Spleen (tissue), 11 donors: ENCODE data around the gene RSAD2. TPM values are rescaled to one million over a fixed set of nuclear protein-coding genes. Genes with fewer than 3 reads are reported as not detected.

Experiments
- DNase-seq: peaks from one replicate; pipeline ENCODE4 v3.0.0-alpha.2; 2020
- H3K27ac ChIP-seq, 8 donors: fragments of 200-600 bp; sonication (generic) in 7 of 8; 1 replicate in 4 of 8; 2 replicates in 4 of 8; pipeline versions ENCODE4 v1.5.0 to v1.8.0; 2016 to 2021; ENCODE audit warnings: inconsistent platforms in 4 of 8, mild to moderate bottlenecking in 4 of 8, moderate library complexity in 1 of 8
- H3K27me3 ChIP-seq, 7 donors: fragments of 200-600 bp; sonication (generic) in 6 of 7; replicated peaks in 1 of 7; 1 replicate in 4 of 7; 2 replicates in 3 of 7; pipeline versions ENCODE4 v1.5.0 to v1.8.0; 2016 to 2021; ENCODE audit warnings: inconsistent platforms in 3 of 7, mild to moderate bottlenecking in 1 of 7
- H3K36me3 ChIP-seq, 6 donors: fragments of 200-600 bp; sonication (generic) in 5 of 6; 1 replicate in 4 of 6; 2 replicates in 2 of 6; pipeline versions ENCODE4 v1.5.0 to v1.8.0; 2016 to 2021; ENCODE audit warnings: inconsistent platforms in 2 of 6
- H3K4me1 ChIP-seq, 6 donors: fragments of 200-600 bp; sonication (generic) in 5 of 6; 1 replicate in 3 of 6; 2 replicates in 3 of 6; pipeline versions ENCODE4 v1.5.0 to v1.8.0; 2016 to 2021; ENCODE audit warnings: inconsistent platforms in 3 of 6
- H3K4me3 ChIP-seq, 8 donors: fragments of 200-600 bp; sonication (generic) in 7 of 8; 1 replicate in 4 of 8; 2 replicates in 4 of 8; pipeline versions ENCODE4 v1.5.0 to v1.8.0; 2016 to 2021; ENCODE audit warnings: inconsistent platforms in 4 of 8, mild to moderate bottlenecking in 4 of 8, moderate library complexity in 2 of 8
- H3K9me3 ChIP-seq, 8 donors: fragments of 200-600 bp; sonication (generic) in 7 of 8; 1 replicate in 4 of 8; 2 replicates in 4 of 8; pipeline versions ENCODE4 v1.5.0 to v1.8.0; 2016 to 2021; ENCODE audit warnings: inconsistent platforms in 4 of 8
- POLR2A ChIP-seq, 3 donors: fragments of 450-650 bp; IDR thresholded peaks; one replicate each; pipeline ENCODE4 v1.5.1; 2017; ENCODE audit warnings: antibody characterized with exemption in 3 of 3, mild to moderate bottlenecking in 1 of 3
- POLR2AphosphoS5 ChIP-seq, 3 donors: sonication (generic); formaldehyde crosslinking; IDR thresholded peaks; one replicate each; pipeline ENCODE4 v1.5.1; 2017; ENCODE audit warnings: antibody characterized with exemption in 3 of 3
- WGBS, 5 donors: extraction: QIAGEN DNeasy Blood & Tissue Kit in 3 of 5; methylation state at CpG; one replicate each; pipeline versions ENCODE4 v1.1.5 to v1.1.7; 2013 to 2018; 5-methylcytosine and 5-hydroxymethylcytosine counted together
- intact Hi-C: fragments of 100-400 bp; cut with DNase I; formaldehyde crosslinking; loops from one replicate; pipeline ENCODE4 v1.15.0; 2023; ENCODE audit warnings: low total_unique reads
- polyA plus RNA-seq, 3 donors: library from polyadenylated mRNA; stranded (reverse); fragments of 200-250 nt; gene quantifications; one replicate each; pipeline ENCODE4 v1.2.1, GENCODE V29; 2013
- total RNA-seq, 7 donors: library from RNA; depleted of rRNA in 3 of 7; stranded (reverse); fragments of >200 nt in 3 of 7; fragmentation: NEBNext Ultra II Directional in 4 of 7; extraction: Animal tissue kit (Norgen Biotek cat#: 25700) in 4 of 7; gene quantifications; one replicate each; pipeline versions ENCODE4 v1.1.0 to v1.2.1, GENCODE V29; 2016 to 2021
- TF ChIP-seq, protein P1 (sequence below), 11 experiments: fragments of 200-600 bp in 7 of 11; fragments of 450-650 bp in 4 of 11; sonication (generic) in 4 of 11; IDR thresholded peaks in 8 of 11; conservative IDR thresholded peaks in 3 of 11; 1 replicate in 7 of 11; 2 replicates in 4 of 11; pipeline versions ENCODE4 v1.4.0 to v1.8.0; 2016 to 2021; ENCODE audit warnings: antibody characterized with exemption in 11 of 11, inconsistent platforms in 4 of 11, mild to moderate bottlenecking in 1 of 11
- donor health status: healthy with polysubstance abuse.
- donor health status: DM: no; HTN: no; CAD: no; lungs with moderate emphysema.
- donor health status: DM: no; HTN: no; CAD: no.
- donor health status: Bipolar disorder and iron deficiency.
- donor health status: healthy.
- donor health status: DM: no; HTN: no; CAD: no.
- donor health status: DM: yes; HTN: yes; CAD: no.

Gene RSAD2
- total and polyA plus RNA-seq, 10 donors = 2.1 to 18.6 (median 9.0) TPM

DNA sequence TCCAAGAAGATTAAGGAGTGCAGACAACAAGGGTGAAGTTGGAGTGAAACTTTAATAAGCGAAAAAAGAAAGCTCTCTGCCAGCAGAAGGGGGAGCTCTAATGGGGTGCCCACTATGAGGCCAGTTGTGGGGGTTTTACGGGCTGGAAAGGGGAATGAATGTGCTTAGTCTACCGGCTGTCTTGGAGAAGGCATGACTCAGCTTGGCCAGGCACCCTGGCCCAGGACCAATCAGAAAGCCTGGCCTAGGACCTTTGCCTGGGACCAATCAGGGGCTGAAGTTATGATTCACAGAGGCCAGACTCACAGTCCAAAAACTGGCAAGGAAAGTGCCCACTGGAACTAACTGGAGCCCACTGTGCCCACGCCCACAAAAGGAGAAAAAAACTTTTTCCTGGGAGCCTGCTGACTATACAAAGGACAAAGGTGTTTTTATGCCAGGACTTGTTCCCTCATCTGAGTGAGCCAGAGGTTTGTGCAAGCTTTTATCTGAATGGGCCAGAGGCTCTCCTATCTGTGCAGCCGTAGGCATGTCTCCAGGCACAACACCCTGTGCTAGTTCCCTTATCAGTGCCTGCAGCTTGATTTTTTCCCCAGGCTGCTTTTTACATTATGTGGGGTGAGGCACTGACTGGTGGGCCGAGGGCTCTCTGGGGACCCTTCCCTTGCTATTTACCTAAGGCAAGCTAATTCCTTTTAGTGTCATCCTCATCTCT lies 30.5 kb upstream of the RSAD2 start:
- TF ChIP-seq, protein P1, sequence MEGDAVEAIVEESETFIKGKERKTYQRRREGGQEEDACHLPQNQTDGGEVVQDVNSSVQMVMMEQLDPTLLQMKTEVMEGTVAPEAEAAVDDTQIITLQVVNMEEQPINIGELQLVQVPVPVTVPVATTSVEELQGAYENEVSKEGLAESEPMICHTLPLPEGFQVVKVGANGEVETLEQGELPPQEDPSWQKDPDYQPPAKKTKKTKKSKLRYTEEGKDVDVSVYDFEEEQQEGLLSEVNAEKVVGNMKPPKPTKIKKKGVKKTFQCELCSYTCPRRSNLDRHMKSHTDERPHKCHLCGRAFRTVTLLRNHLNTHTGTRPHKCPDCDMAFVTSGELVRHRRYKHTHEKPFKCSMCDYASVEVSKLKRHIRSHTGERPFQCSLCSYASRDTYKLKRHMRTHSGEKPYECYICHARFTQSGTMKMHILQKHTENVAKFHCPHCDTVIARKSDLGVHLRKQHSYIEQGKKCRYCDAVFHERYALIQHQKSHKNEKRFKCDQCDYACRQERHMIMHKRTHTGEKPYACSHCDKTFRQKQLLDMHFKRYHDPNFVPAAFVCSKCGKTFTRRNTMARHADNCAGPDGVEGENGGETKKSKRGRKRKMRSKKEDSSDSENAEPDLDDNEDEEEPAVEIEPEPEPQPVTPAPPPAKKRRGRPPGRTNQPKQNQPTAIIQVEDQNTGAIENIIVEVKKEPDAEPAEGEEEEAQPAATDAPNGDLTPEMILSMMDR (IDR thresholded peaks at IDR 0.05 in 8 of 11, conservative IDR thresholded peaks at IDR 0.05 in 3 of 11) = no peak
- TF ChIP-seq POLR2A (IDR thresholded peaks at IDR 0.05) = no peak
- no peaks in the 10 kb centered on the region for H3K27me3 ChIP-seq
- H3K9me3 ChIP-seq = peaks cover 50 to 100% (median 95%) of the 10 kb centered on the region in 8 donors
- no peak for DNase-seq
- intact Hi-C loops = no loop called here
- 91 to 98% (median 93%) methylated on average over 6 of the region's 6 CpGs for WGBS, 5 donors
- no peak overlapping the region for H3K27ac ChIP-seq
- H3K4me3 ChIP-seq = no peak overlapping the region
- H3K36me3 ChIP-seq = peaks cover 12 to 77% (median 47%) of the 10 kb centered on the region in 6 donors
- H3K4me1 ChIP-seq = no peaks in the 10 kb centered on the region

DNA sequence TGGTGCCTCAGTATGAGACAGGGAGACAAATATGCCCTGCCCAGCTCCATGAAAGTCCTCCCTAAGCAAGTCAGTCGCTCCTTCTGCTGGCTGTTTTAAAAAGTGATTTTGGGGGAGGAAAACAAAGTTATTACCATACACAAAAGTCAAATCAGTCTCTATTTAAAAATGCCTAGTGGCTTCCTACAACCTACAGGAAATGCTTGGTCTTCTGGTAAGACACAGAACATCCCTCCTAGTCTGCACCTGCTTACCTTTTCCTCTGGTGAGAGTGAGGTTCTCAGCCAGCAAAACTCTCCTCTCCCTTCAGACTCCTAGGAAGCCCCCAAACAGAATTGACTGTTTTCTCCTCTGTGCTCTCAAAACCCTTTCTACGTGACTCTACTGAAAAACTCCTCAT lies 25.4 kb upstream of the RSAD2 start:
- DNase-seq = no peak
- 77 to 90% (median 82%) methylated on average over 2 of the region's 2 CpGs for WGBS, 5 donors
- peaks cover 11 to 54% (median 44%) of the 10 kb centered on the region in 8 donors for H3K9me3 ChIP-seq
- intact Hi-C loops = no loop called here
- TF ChIP-seq POLR2AphosphoS5 (IDR thresholded peaks at IDR 0.05) (no peak), POLR2A (IDR thresholded peaks at IDR 0.05) (no peak)
- TF ChIP-seq, protein P1 (IDR thresholded peaks at IDR 0.05 in 8 of 11, conservative IDR thresholded peaks at IDR 0.05 in 3 of 11) = no peak
- H3K36me3 ChIP-seq = peaks cover 12 to 100% (median 59%) of the 10 kb centered on the region in 6 donors
- H3K27me3 ChIP-seq = no peaks in the 10 kb centered on the region
- H3K4me1 ChIP-seq = no peaks in the 10 kb centered on the region
- H3K4me3 ChIP-seq = no peak overlapping the region
- no peak overlapping the region for H3K27ac ChIP-seq

DNA sequence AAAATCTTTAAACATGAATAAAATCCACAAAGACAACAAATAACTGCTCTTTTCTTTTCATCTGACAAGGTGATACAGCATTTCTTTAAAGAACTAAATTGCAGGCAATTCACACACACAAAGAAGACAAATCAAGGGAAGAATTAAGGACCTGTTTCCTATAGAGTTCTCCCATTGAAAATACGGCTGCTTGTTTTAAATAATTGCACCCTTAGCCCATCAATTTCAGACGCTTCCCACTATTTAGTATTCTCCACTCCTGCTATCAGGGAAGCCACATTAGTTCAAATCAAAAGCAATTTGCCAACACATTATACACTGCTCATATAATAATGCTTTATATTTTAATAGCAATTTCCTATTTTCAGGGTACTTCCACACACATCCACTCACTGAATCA lies 23.2 kb upstream of the RSAD2 start:
- intact Hi-C loops = no loop called here
- Histone ChIP-seq H3K4me3 (no peak overlapping the region), H3K27me3 (no peaks in the 10 kb centered on the region), H3K4me1 (no peaks in the 10 kb centered on the region), H3K27ac (no peak overlapping the region), H3K9me3 (peaks cover 0 to 46% (median 36%) of the 10 kb centered on the region in 8 donors), H3K36me3 (peaks cover 8 to 100% (median 54%) of the 10 kb centered on the region in 6 donors)
- 70 to 91% (median 86%) methylated on average over 2 of the region's 2 CpGs for WGBS, 5 donors
- TF ChIP-seq POLR2AphosphoS5 (IDR thresholded peaks at IDR 0.05) (no peak), POLR2A (IDR thresholded peaks at IDR 0.05) (no peak)
- TF ChIP-seq, protein P1 (IDR thresholded peaks at IDR 0.05 in 8 of 11, conservative IDR thresholded peaks at IDR 0.05 in 3 of 11) = no peak
- no peak for DNase-seq

DNA sequence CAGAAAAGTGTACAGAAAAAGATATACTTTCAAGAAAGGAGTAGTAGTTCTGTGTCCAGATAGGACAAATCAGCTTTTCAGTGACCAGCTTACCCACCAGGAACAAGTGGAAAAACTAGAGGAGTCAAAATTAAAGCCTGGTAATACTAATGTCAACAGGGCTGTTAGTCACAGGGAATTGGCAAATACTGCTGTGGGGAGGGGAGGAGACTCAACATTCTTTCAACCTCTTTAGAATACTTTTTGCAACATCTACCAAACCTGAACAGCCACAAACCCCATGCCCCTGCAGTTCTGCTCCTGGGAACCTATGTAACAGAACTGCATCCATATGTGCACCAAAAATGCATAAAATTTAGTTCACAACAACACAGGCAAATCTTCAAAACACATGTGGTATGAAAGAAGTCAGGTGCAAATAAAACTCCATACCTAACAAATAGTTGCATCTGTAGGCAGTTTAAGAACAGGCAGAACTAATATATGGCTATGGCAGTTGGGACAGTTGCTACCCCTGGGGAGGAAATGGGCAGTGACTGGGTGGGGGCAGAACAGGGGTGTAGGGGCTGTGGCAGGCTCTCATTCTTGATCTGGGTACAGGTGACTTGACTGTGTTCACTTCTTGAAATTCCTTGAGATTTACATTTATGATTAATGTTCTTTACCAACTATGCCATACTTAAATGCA lies 21.6 kb upstream of the RSAD2 start:
- DNase-seq = no peak
- intact Hi-C loops = no loop called here
- Histone ChIP-seq H3K4me1 (no peaks in the 10 kb centered on the region), H3K4me3 (no peak overlapping the region), H3K36me3 (peaks cover 7 to 100% (median 52%) of the 10 kb centered on the region in 6 donors), H3K27ac (no peak overlapping the region), H3K27me3 (no peaks in the 10 kb centered on the region), H3K9me3 (peaks cover 0 to 45% (median 34%) of the 10 kb centered on the region in 8 donors)
- no peak for TF ChIP-seq POLR2AphosphoS5 (IDR thresholded peaks at IDR 0.05)
- no peak for TF ChIP-seq POLR2A (IDR thresholded peaks at IDR 0.05)
- TF ChIP-seq, protein P1 (IDR thresholded peaks at IDR 0.05 in 8 of 11, conservative IDR thresholded peaks at IDR 0.05 in 3 of 11) = no peak
